HG03378 (cell line): ENCODE results near the gene EXOC3.
"Not testable (repeated sequence)": the region's sequence is repeated elsewhere in the genome, so short reads cannot be mapped to it uniquely, and the experiment has no call there.

Experiments
- ATAC-seq: cut with Tn5 transposase; IDR thresholded peaks from one replicate; pipeline ENCODE4 v1.9.1; 2021; ENCODE audit warnings: mild to moderate bottlenecking, moderate library complexity; ENCODE audit not compliant: unreplicated experiment

The EXOC3 gene

DNA sequence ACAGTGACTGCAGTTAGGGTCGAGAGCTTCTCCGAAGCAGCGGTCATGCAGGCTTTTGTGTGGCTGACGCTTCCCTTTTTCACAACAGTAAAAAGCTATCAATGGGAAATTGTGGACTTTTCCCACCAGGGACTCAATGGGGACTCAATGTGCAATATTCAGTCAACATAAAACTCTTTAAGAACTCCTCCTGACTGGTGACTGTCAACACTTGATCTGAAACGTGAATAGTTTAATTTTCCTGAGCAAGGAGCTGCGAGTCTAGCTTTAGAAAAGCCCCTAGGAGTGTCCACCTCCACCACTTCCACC, 28.7 kb downstream of the EXOC3 start:
- ATAC-seq = no peak

DNA sequence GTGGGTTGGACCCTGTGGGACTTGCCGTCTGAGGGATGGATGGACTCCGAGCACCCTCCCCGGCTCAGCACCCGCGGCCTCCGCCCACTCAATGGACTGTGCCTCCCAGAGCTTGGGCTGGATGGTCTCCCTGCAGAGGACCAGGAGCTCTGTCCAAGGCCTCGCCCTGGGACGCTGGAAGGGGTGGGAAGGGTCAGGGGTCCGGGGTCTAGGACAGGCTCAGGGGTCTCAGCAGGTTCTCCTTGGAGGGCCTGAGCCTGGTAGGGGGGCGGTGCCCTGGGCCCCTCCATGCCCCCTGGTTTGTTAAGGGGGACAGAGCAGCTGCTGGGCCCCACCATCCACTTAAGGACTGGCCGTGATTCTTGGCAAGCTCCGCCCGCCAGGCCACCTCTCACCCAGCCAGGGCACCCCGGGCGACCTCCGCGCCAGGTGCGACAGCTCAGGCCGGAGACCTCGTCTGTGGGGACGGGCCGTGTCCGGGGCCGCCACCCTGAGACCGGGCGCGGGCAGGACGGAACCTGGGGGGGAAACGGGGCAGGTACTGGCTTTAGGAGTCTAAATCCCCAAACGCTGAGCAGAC, 29.2 kb downstream of the EXOC3 start:
- ATAC-seq = peak; percentile 7

DNA sequence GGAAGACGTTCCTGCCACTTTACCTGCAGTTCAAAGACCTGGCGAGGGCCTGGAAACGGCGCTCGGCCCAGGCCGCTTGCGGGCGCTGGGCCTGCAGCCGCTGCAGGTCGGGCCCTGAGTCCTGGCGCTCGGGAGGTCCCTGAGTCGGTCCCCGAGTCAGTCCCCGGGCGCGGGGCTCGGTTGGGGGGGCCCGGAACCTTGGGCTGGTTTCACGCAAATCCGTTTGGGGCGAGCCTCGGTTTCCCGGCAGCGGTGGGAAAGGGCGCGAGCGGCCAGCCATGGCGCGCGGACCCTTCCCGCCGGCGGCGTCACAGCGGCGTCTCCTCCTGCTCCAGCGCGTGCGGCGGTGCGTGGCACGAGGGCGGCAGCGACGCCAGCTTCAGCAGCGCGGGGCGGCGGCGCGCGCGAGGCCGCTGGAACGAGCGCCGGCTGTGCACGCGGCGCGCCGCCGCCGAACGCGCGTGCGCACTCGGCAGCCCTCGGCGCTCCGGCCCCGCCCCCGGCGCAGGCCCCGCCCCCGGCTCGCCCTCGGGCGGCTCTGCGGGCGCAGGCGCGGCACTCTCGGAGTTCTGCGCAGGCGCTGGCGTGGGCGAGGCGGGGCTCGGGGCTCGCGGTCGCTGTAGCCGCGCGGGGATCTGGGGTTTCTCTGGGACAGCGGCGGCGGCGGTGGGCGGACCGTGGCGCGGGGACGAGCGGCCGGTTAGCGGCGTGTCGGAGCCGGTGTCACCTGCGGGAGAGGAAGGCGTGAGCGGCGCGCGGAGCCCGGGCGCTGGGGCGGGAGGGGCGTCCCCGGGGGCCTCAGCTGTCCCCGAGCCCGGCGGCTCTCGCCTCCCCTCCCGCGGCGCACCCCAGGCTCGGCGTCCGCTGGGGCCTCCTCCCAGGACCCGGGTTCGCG, 29.9 kb downstream of the EXOC3 start:
- peak; percentile 49 for ATAC-seq

DNA sequence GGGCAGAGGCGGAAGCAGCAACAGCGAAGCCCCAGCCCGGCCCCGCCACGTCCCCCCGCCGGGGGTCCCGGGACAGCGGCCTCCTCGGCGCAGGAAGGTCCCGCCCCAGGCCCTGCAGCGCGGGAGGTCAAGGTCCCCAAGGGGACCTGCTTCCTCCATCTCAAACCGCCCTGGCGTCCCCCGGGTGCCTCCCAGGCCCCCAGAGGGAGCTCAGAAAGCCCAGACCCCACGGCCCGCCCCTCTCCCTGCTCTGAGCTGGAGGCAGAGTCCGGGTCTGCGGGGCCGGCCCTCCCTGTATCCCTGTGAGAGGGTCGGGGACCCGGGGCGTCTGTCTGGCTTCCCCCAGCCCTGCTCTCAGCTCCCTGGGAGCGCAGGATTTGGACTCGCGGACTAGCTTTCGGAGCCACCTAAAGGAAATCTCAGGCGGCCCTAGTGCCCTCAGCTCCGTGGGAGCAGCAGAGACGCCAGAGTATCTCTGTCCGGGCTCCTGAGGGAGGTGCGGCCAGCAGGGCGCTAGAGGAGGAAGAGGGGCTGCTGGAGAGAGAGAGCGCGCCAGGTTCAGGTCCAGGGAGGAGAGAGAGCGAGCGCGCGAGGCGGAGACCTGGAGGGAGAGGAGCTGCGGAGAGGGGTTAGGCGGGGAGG, 30.7 kb downstream of the EXOC3 start:
- ATAC-seq = peak; percentile 20

DNA sequence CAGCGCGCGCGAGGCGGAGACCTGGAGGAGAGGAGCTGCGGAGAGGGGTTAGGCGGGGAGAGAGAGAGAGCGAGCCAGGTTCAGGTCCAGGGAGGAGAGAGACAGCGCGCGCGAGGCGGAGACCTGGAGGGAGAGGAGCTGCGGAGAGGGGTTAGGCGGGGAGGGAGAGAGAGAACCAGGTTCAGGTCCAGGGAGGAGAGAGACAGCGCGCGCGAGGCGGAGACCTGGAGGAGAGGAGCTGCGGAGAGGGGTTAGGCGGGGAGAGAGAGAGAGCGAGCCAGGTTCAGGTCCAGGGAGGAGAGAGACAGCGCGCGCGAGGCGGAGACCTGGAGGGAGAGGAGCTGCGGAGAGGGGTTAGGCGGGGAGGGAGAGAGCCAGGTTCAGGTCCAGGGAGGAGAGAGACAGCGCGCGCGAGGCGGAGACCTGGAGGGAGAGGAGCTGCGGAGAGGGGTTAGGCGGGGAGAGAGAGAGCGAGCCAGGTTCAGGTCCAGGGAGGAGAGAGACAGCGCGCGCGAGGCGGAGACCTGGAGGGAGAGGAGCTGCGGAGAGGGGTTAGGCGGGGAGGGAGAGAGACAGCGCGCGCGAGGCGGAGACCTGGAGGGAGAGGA, 31.4 kb downstream of the EXOC3 start:
- ATAC-seq = not testable (repeated sequence)

DNA sequence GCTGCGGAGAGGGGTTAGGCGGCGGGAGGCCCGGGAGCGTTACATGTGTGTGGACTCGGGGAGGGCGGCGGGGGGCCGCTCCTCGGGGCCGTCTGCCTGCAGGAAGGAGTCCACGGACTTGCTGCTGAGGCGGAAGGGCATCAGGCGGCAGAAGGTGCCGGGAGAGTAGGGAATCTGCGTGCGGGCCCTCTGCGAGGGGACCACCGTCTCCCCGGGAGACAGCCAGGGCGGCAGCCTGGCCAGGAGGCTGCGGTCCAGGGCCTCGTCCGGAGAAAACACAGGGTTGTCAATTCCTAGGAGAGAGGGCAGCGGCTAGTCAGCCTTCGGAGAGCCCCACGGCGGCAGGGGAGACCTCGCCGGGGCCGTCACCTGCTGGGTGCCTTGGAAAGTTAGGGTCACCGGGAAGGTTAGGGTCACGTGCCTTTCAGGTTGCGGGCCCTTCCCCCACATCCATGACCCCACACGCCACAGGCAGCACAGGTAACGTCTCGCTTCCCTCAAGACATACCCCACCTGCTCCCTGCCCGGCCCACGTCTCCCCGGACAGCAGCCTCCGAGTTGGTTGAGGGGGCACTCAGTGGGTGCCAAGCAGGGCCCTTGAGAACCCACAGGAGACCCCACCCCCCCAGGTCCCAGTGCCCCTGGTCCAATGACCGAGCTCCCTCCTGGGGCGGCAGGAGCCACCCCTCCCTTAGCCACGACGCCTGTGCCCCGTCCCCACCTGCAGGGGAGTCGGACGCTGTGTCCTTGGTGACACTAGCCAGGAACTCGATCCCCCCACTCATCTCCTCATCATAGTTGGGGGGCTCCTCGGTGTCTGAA, 32.1 kb downstream of the EXOC3 start:
- no peak for ATAC-seq

DNA sequence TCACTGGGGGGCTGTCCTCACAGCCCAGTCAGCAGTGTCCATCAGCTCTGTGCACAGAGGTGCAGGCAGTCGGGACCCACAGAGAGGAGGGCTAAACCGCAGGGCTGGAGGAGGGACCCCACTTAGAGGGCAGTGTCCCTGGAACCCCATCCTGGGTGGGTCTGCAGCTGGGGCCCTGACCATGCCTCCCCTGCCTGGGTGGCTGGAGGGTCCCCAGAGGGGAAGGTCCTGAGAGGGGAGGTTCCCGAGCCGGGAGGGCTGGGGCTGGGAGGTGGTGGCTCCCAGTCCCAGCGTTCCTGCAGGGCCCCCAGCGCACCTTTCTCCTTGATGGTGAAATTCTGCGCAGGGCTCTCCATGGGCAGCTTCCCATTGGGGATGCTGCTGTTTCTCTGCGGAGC, 32.7 kb downstream of the EXOC3 start:
- ATAC-seq = no peak

DNA sequence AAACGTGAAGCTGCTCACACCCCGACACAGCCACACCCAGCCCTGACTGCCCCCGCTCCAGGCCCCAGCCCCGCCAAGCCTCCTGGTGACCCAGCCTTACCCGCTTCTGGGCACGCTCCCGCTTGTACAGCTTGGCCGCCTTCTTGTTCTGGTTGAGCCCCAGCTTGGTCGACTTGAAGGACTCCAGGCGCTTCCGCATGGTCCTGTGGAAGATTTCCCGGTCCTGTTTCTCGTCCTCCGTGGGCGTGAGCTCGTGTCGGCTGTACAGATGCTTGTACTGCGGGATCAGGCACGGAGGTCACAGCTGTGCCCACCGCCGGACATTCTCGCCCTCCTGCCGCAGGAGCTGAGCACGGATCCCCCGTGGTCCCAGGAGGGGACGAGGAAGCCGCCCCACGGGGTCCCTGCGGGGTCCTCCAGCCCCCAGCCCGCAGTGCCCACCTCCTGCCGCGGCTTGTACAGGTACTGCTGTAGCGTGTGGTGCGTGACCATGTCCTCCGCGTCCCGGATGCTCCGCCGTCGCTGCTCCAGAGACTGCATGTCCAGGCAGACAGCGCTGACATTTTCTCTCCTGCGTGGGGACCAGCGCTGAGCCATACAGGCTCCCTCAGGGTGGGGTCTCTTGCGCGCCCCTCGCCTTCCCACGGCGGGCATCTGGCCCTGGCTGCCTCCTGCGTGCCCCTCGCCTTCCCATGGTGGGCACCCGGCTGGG, 33.3 kb downstream of the EXOC3 start:
- ATAC-seq = no peak

DNA sequence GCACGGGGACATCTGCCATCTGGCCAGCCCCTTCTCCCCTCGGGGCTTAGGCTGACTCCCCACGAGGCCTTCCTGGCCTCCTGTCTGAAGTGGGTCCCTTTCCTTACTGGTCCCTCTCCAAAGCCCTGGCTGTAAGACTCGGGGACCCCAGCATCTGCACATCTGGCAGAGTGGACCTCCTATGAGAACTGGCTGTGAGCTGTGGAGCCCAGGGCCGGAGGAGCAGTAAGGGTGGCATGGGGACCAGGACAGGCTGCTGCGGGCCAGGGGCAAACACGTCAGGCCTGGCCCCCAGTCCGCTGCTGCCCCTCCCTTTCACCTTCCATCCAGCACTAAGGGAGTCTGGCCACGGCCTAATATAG, 33.8 kb downstream of the EXOC3 start:
- ATAC-seq = no peak

DNA sequence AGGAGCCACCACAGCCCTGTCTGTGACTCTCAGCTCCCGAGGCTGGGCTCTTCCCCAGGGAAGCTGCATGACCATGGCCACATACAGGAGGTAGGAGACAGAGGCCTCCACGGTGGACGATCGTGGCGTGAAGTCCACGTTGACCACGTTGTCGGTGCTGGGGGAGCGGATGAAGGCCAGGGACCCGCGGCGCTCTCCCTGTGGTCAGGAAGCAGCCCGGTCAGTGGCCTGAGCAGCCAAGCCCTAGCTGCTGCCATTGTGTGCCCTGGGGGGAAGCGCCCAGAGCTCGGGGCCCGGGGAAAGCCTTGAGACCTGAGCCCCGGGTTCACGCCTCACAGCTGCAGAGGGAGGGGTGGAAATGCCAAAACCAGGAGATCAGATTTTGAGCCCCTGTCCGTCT, 34.3 kb downstream of the EXOC3 start:
- no peak for ATAC-seq

DNA sequence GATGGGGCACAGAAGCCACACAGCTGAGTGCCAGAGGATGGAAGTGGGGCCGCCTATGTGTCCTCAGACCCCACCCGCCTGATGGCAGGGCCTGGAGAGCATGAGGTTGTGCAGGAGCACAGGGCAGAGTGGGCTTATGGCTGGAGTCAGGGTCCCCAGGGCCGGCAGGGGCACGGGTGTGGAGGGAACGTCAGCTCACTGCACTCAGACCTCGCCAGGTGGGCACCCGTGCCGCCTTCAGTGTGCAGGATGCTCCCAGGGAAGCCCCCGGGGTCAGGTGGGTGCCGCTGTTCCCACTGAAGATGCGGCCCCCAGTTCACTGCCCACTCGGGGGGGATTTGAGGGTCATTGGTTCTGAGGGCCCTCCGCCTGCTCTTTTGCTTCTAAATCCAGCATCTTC, 34.9 kb downstream of the EXOC3 start:
- ATAC-seq = no peak

DNA sequence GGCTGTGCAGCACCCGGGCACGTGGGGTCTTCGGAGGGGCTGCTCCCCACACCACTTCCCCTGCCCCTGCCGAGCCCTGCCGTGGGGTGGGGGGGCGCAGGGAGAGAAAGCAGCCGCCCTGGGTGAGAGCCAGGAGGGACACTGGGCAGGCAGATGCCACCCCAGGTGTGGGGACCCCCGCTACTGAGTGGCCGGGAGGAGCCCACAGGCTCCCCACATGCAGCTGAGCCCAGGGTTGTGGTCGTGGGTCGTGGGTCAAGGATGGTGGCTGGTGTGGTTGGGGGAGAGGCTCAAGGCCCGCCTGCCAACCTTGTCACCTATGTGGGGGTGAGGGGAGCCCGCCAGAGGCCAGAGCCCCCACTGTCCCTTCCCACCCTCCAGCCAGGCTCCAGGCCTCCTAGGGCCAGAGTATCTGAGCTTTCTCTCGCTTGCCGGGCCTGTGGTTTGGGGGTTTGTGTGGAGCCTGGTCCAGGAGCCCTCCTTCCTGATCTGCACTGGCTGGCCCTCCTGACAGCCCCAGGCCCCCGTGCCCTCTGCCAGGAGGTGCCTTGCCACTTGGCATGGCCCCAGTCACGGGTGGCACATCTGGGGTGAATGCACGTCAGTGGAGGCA, 35.5 kb downstream of the EXOC3 start:
- no peak for ATAC-seq

DNA sequence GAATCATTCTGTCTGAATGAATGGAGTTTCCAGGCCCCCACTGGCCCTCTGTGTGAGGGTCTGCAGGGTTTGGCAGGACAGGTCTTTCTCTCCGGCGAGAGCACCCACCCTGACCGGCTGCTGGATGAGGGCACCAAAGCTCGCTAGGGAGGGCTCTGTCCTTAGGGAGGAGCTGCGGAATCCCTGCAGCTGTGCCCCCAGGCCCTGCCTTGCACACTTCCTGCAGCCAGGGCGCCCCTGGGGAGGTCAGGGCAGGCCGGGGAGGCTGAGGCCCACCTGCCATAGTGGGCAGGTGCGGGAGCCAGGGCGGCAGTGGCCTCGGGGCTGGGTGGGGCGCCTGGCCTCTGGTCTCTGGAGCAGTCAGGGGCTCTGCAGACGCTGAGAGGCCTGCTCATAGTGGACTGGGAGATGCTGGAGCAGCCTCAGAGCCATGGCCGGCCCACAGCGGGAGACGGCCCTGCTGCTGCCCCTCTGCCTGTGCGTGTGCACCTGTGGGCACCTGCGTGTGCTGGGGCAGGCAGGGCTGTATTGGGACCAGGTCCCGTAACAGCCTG, 36.1 kb downstream of the EXOC3 start:
- ATAC-seq = no peak

DNA sequence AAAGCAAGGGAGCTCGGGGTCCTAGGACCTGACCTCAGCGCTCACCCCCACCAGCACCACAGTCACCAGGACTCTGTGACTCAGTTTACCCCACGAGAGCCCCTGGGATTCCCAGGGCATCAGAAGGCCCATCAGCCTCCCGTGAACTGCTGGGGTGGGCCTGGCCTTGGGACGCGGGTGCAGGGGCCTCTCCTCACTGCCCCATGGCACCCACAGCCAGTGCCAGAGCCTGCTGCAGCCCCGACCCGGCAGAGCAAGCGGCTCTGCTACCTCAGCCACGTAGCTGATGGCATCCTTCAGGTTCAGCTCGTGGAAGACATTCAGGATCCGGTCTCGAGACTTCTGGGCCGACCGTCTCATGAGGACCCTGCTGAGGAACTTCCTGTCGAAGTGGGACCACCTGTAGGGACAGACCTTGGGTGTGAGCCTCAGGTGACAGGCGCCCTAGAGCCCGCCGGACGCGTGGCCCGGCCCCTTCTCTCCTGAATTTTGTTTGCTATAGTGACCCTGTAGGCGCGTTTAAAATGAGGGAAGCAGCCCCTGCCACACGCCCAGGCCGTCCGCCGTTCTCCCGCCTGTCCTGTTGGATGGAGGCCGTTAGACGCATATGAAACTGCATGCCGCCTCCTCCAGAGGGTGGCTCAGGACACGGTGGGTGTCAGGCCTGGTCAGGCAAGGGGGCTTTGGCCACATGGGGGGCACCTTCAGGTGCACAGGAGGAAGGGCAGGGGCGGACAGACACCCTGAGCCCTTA, 36.8 kb downstream of the EXOC3 start:
- ATAC-seq = no peak

DNA sequence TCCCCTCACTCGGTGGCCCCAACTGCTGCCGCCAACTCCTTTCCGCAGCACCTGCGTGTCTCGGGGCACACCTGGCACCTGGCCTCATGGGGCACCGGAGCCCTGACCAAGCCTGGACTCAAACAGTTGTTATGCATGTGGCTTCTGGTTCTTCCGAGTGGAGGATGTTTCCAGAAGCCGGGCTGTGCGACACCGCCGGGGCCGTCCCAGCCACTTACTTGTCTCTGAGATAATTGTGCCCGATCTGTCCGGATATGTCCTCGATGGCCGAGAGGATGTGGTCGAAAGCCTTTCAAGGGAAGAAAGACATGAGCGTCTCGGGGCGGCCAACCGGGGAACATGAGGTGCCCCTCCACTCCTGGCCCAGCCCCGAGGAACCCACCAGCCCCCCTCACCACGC, 38.4 kb downstream of the EXOC3 start:
- no peak for ATAC-seq

DNA sequence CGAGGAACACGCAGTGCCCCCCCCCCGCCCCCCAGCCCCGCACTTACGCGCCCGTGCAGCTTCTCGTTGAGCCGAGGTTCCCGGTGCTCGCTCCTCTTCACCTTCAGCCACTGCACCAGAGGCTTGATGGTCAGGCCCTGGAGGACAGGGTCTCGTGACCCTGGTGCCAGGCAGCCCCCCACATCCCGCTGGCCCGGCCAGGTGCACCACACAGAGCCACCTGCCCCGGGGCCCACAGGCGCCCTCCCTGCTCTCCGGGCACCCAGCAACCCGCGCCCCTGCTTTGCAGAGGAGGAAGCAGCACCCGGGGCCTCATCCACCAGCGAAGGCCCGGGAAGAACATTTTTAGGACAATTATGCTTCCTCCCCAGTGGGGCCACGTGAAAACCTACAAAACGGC, 39.0 kb downstream of the EXOC3 start:
- no peak for ATAC-seq

DNA sequence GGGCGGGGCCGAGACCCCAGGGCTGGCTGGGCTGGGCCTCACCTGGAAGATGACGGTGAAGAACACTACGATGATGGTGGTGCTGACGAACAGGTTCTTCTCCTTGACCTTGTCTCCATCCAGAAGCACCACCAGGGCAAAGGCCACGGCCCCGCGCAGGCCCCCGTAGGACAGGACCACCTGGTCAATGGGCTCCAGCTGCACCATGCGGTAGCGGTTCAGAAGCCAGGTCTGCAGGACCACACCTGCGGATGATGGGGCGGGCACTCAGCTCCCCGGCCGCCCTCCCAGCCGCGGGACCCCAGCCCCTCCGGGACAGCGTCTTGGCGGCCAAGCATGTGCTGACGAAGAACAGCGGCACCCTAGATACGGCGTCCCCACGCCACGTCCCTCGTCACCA, 39.5 kb downstream of the EXOC3 start:
- no peak for ATAC-seq

DNA sequence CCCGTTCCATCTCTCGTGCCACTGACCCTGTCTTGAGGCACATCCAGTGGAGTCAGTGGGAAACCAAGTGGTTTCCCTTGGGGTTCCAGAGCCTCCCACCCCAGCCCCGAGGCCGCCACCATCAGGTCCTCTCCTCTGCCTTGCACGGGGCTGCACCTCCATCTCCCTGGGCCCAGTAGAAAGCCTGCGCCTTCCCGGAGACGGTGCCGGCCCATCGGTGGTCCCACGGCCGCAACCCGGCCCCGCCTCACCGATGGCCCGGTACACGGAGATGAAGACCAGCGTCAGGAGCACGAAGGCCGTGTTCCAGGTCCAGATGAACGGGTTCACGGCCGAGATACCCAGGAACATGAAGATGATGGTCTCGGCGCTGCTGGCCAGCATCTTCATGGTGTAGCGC, 40.0 kb downstream of the EXOC3 start:
- ATAC-seq = no peak
